Mesothelial cell of epicardium (in vitro differentiated cells): ENCODE data around the gene IRF2BP2. TPM values are rescaled to one million over a fixed set of nuclear protein-coding genes. Genes with fewer than 3 reads are reported as not detected.

ENCODE experiments used
- DNase-seq, 2 experiments: peaks; one replicate each; pipeline ENCODE4 v3.0.0; 2021; ENCODE audit warnings: low spot score in 2 of 2; ENCODE audit not compliant: unreplicated experiment in 2 of 2
- H3K27ac Mint-ChIP-seq: 2 replicates; pipeline ENCODE4 v1.8.0; 2021; ENCODE audit warnings: mixed read lengths
- H3K27me3 Mint-ChIP-seq: 2 replicates; pipeline ENCODE4 v1.8.0; 2021; ENCODE audit warnings: low read depth, mixed read lengths
- H3K36me3 Mint-ChIP-seq: 2 replicates; pipeline ENCODE4 v1.8.0; 2021; ENCODE audit warnings: mixed read lengths
- H3K4me1 Mint-ChIP-seq: 2 replicates; pipeline ENCODE4 v1.8.0; 2021; ENCODE audit warnings: mixed read lengths
- H3K4me3 Mint-ChIP-seq: 2 replicates; pipeline ENCODE4 v1.8.0; 2021; ENCODE audit warnings: mild to moderate bottlenecking, moderate library complexity, mixed read lengths
- H3K9me3 Mint-ChIP-seq: 2 replicates; pipeline ENCODE4 v1.8.0; 2021; ENCODE audit warnings: mixed read lengths
- total RNA-seq: library from RNA; stranded (reverse); gene quantifications from 3 replicates; pipeline ENCODE4 v1.2.1, GENCODE V29; 2021
- TF ChIP-seq, protein P1 (sequence below): fragments of 200-600 bp; sonication (generic); IDR thresholded peaks from one replicate; pipeline ENCODE4 v1.5.0; 2021; ENCODE audit warnings: antibody characterized with exemption; ENCODE audit not compliant: unreplicated experiment

The IRF2BP2 gene
- total RNA-seq, 1 donor from 2014 or later: 130 TPM

DNA sequence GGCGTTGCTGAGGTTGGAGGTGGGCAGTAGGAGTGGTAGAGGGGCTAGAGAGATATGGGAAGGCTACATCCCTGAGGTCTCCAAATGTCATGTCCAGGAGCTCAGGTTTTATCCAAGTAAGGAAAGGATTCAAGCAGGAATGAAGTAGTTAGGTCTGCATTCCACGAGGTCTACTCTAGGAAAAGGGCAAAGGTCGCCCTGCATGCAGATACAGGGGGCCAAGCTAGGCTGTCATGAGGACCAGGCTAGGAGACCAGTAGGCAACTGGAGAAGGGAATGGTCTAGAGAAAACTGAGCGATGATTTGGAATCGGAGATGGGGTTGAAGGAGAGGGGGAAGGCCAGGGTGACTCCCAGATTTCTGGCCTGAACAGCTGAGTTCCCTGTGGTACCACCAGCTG lies 48.7 kb downstream of the IRF2BP2 start:
- Mint-ChIP-seq H3K9me3 (no peaks in the 10 kb centered on the region), H3K4me1 (peaks cover 35% of the 10 kb centered on the region), H3K27ac (no peak overlapping the region), H3K4me3 (no peak overlapping the region), H3K27me3 (no peaks in the 10 kb centered on the region), H3K36me3 (no peaks in the 10 kb centered on the region)
- DNase-seq: peak in 1 of 2 experiments; percentile 3
- TF ChIP-seq, protein P1, sequence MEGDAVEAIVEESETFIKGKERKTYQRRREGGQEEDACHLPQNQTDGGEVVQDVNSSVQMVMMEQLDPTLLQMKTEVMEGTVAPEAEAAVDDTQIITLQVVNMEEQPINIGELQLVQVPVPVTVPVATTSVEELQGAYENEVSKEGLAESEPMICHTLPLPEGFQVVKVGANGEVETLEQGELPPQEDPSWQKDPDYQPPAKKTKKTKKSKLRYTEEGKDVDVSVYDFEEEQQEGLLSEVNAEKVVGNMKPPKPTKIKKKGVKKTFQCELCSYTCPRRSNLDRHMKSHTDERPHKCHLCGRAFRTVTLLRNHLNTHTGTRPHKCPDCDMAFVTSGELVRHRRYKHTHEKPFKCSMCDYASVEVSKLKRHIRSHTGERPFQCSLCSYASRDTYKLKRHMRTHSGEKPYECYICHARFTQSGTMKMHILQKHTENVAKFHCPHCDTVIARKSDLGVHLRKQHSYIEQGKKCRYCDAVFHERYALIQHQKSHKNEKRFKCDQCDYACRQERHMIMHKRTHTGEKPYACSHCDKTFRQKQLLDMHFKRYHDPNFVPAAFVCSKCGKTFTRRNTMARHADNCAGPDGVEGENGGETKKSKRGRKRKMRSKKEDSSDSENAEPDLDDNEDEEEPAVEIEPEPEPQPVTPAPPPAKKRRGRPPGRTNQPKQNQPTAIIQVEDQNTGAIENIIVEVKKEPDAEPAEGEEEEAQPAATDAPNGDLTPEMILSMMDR: no peak

DNA sequence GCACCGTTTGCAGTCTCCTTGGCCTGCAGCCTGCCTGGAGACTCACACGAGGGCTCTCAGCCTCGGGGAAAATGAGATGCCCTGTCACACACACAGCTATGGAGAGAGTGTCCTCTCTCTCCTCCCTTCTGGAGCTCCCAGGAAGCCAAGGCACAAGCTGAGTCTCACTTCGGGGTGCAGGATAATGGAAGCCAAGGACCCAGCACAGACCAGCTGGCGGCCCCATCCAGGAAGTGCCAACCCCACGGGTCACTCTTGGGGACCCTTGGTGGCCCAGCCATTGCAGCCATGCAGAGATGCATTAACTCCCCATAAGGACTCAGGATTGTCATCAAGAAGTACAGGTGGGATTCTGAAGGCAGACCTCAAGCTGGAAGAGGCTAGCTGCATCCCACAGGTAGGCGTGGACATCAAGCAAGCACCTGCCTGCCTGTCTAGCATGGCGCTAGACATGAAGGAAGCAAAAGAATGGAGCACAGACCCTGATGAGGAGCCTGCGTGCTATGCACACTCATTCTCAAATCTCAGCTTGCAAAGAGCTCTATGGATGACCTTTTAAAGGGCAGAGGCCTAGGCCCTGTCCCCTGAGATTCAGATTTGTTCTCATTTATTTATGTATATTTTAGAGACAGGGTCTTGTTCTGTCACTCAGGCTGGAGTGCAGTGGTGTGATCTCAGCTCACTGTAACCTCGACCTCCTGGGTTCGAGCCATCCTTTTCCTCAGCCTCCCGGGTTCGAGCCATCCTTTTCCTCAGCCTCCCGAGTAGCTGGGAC lies 49.9 kb downstream of the IRF2BP2 start:
- Mint-ChIP-seq H3K36me3 (no peaks in the 10 kb centered on the region), H3K27me3 (no peaks in the 10 kb centered on the region), H3K9me3 (no peaks in the 10 kb centered on the region), H3K4me1 (peaks cover 31% of the 10 kb centered on the region), H3K4me3 (no peak overlapping the region), H3K27ac (no peak overlapping the region)
- TF ChIP-seq, protein P1: no peak
- peak in 1 of 2 experiments; percentile 25 for DNase-seq

DNA sequence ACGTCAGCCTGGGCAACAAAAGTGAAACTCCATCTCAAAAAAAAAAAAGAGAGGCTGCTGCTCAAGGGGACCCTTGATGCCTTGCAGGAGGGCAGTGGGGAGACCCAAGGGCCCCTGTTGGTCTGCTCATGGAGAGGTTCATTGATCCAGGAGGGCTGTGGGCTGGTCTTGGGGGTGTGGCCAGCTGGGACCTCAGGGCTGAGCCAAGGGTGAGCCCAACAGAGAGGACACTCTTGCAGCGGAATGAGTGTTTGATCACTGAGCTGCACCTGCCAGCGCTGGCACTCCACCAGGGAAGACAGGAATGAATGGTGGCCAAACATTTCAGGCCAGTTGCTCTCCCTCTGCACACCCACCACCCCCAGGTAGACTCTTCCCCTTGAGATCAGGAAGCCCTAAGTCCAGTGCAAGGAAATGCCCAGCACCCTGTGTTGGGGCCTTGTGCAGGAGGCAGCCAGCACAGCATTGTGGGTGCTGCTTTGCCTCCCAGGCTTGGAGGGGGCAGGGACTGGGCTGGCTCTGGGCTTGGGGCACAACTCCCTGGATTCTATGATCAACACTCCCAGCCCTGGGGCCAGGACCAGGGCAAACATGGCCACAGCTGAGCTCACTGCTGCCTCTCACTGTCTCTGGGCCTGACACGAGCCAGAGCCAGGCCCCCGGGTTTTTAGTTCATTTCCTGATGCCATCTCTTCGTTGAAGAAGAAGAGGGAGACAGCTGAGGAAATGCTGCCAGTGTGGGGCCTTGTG lies 50.7 kb downstream of the IRF2BP2 start:
- TF ChIP-seq, protein P1: no peak
- H3K27me3 Mint-ChIP-seq: no peaks in the 10 kb centered on the region
- peaks cover 30% of the 10 kb centered on the region for H3K4me1 Mint-ChIP-seq
- H3K9me3 Mint-ChIP-seq: no peaks in the 10 kb centered on the region
- H3K4me3 Mint-ChIP-seq: no peak overlapping the region
- H3K36me3 Mint-ChIP-seq: no peaks in the 10 kb centered on the region
- no peak overlapping the region for H3K27ac Mint-ChIP-seq
- DNase-seq: peak in 1 of 2 experiments; percentile 32

DNA sequence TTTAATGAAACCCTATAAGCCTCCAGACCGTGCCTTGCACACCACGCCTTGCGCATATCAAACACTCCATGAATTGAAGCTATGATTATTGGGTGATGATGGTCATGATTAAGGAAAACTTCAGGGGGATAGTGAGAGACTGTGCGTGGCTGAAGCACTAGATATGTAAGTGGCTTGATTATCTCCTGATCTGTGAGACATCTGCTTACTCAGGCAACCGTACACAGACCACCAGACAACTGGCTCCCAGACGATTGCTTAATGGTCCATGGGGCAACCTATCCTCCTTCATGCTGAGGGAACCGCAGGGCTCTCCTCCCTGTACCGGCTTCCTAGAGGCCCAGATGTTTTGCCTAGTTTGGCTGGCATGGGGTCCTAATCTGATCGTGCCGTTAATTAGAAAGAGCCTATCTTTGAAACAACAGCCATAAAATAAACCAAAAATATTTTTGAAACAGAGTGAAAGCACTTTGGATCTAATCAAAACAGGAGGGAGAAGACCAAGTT lies 51.6 kb downstream of the IRF2BP2 start:
- H3K9me3 Mint-ChIP-seq: no peaks in the 10 kb centered on the region
- DNase-seq: peak in 1 of 2 experiments; percentile 13
- H3K4me3 Mint-ChIP-seq: no peak overlapping the region
- H3K4me1 Mint-ChIP-seq: peaks cover 35% of the 10 kb centered on the region
- no peak overlapping the region for H3K27ac Mint-ChIP-seq
- H3K36me3 Mint-ChIP-seq: no peaks in the 10 kb centered on the region
- TF ChIP-seq, protein P1: no peak
- no peaks in the 10 kb centered on the region for H3K27me3 Mint-ChIP-seq

DNA sequence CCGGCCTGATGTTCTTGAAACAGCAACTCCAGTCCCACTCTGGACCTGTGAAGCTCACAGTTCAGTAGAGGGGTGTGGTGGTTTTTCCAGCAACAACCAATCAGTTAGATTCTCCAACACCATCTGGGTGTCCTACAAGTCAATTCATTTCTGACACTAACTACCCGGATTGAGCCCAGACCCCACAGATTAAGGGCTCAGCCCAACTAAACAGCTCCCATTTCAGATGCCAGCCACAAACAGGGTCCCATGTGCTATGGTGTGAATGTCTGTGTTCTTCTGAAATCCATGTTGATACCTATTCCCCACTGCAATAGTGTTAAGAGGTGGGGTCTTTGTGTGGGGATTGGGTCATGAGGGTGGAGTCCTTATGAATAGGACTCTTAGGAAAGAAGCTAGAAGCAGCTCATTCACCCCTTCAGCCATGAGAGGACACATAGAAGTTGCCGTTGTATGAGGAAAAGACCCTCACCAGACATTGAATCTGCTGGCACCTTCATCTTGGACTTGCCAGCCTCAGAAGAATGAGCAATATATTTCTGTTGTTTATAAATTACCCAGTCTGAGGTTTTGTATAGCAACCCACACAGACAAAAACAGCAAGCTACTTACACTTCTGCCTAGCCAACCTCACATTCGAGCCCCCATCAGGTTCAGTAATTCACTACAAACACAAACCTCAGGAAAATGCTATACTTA lies 53.6 kb downstream of the IRF2BP2 start:
- H3K27me3 Mint-ChIP-seq: no peaks in the 10 kb centered on the region
- H3K4me3 Mint-ChIP-seq: no peak overlapping the region
- no peaks in the 10 kb centered on the region for H3K36me3 Mint-ChIP-seq
- DNase-seq: peak in 1 of 2 experiments; percentile 13
- H3K4me1 Mint-ChIP-seq: peaks cover 35% of the 10 kb centered on the region
- H3K27ac Mint-ChIP-seq: no peak overlapping the region
- H3K9me3 Mint-ChIP-seq: no peaks in the 10 kb centered on the region
- TF ChIP-seq, protein P1: no peak
